HG02798 (cell line): ENCODE results near the gene E2F4.
A peak's percentile ranks its signal among the peaks of the same experiment; 100 is the strongest.

ENCODE experiments used
- ATAC-seq: cut with Tn5 transposase; IDR thresholded peaks from one replicate; pipeline ENCODE4 v1.9.1; 2021; ENCODE audit warnings: mild to moderate bottlenecking; ENCODE audit not compliant: unreplicated experiment, poor library complexity

E2F4 gene

GRCh38 chr16:67246081-67246755 is 54.3 kb downstream of the E2F4 start:
- peak; percentile 24 for ATAC-seq

GRCh38 chr16:67246756-67247191 is 54.8 kb downstream of the E2F4 start:
- ATAC-seq: peak; percentile 13

DNA sequence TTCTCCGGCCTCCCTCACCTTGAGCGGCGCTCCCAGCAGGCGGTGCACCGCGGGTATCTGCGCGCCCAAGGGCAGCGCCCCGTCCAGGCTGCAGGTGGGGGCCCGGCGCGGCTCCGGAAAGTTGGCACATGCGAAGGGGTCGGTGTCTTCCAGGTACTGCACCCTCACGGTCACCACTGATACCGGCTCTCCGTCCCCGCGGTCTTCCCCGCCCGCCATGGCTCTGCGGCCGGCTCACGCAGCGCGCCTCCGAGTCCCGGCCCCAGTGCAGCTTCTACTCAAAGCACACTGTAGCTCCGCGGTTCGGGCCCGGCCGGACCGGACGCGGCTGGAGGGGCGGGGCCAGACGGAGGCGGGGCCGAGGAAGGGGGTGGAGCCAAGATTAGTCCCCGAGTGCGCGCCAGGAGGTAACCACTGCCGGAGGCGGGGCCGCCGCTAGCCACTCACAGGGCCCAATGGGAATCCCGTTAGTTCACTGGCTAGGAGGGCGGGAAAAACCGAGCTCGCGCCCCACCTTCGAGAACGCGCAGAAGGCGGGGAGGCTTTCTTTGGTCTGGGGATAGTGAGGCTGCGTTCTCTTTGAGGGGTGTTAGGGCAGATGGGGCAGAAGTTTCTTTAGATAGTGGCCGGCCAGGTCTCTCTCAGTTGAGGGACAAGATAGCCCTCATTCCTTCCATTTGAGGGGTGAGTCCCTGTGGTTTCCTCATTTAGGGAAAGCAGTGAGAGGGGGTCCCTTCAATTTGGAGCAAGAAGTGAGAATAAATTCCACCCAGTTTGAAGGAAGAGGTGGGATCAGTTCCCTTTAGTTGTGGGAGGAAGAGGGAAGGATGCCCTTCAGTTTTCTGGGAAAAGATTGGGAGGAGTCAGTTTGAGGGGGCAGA is 55.5 kb downstream of the E2F4 start, which contains the start of gene FHOD1:
TSS of gene FHOD1 (minus strand) at position 290 of the 881 bp plus-strand sequence. CDS start at position 219, 71 bp downstream.
- ATAC-seq: peak; percentile 63

DNA sequence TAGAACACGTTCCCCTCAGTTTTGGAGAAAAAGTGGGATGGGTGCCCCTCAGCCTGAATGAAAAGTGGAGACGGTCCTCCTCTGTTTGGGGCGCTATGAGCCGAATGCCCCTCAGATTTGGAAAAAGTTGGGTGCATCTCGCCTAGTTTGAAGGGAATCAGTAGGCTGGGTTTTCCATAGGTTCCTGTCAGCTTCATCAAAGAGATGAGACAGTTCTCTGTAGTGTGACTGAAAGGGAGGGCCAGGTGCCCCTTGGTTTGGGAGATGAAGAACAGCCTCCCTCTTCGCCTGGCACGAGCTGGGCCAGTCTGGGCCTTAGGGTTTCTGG is 56.1 kb downstream of the E2F4 start:
- no peak for ATAC-seq
